Osteoblast (primary cell): ENCODE measurements around the gene BCKDHA. TPM values are rescaled to one million over a fixed set of nuclear protein-coding genes. Genes with fewer than 3 reads are reported as not detected.

ENCODE experiments used
- DNase-seq: peaks from one replicate; pipeline ENCODE4 v3.0.0; 2011; ENCODE audit warnings: low spot score, mixed read lengths; ENCODE audit not compliant: insufficient read length; ENCODE audit errors: missing footprints
- H2AFZ ChIP-seq: 2 replicates; pipeline ENCODE4 v1.6.0; 2011; ENCODE audit warnings: mild to moderate bottlenecking, low read length
- H3K27ac ChIP-seq: 2 replicates; pipeline ENCODE4 v1.5.1; 2011; ENCODE audit warnings: mild to moderate bottlenecking, low read depth, low read length, moderate library complexity
- H3K27me3 ChIP-seq: 2 replicates; pipeline ENCODE4 v1.6.0; 2012; ENCODE audit warnings: mild to moderate bottlenecking, control low read depth, inconsistent platforms, low read length, moderate library complexity; ENCODE audit not compliant: insufficient read depth
- H3K36me3 ChIP-seq: 2 replicates; pipeline ENCODE4 v1.5.1; 2011; ENCODE audit warnings: mild to moderate bottlenecking, low read length, control low read depth, moderate library complexity; ENCODE audit not compliant: insufficient read depth
- H3K4me1 ChIP-seq: 2 replicates; pipeline ENCODE4 v1.5.1; 2011; ENCODE audit warnings: mild to moderate bottlenecking, low read length, control low read depth, moderate library complexity; ENCODE audit not compliant: insufficient read depth
- H3K4me2 ChIP-seq: 2 replicates; pipeline ENCODE4 v1.6.0; 2011; ENCODE audit warnings: mild to moderate bottlenecking, low read length; ENCODE audit not compliant: insufficient read depth
- H3K4me3 ChIP-seq: fragments of 200-600 bp; sonication (generic); 3 replicates; pipeline ENCODE4 v1.5.1; 2012; ENCODE audit warnings: mild to moderate bottlenecking, low read length, inconsistent platforms; ENCODE audit not compliant: insufficient read depth
- H3K79me2 ChIP-seq: 2 replicates; pipeline ENCODE4 v1.6.0; 2012; ENCODE audit warnings: mild to moderate bottlenecking, low read length, control low read depth, inconsistent platforms; ENCODE audit not compliant: insufficient read depth
- H3K9me3 ChIP-seq: 2 replicates; pipeline ENCODE4 v1.5.1; 2011; ENCODE audit warnings: low read depth, low read length, control low read depth
- H4K20me1 ChIP-seq: 2 replicates; pipeline ENCODE4 v1.6.0; 2012; ENCODE audit warnings: mild to moderate bottlenecking, low read length, control low read depth; ENCODE audit not compliant: insufficient read depth
- total RNA-seq: library from RNA; depleted of rRNA; stranded (reverse); fragments of >200 nt; gene quantifications from 2 replicates; pipeline ENCODE4 v1.2.3, GENCODE V29; 2012
- TF ChIP-seq, protein P1 (sequence below): IDR thresholded peaks from 2 replicates; pipeline ENCODE4 v1.5.1; 2011; ENCODE audit warnings: mild to moderate bottlenecking, low read depth, low read length, moderate library complexity; ENCODE audit errors: extremely low read depth

The BCKDHA gene
- total RNA-seq, 1 donor, result 37.3 TPM

DNA sequence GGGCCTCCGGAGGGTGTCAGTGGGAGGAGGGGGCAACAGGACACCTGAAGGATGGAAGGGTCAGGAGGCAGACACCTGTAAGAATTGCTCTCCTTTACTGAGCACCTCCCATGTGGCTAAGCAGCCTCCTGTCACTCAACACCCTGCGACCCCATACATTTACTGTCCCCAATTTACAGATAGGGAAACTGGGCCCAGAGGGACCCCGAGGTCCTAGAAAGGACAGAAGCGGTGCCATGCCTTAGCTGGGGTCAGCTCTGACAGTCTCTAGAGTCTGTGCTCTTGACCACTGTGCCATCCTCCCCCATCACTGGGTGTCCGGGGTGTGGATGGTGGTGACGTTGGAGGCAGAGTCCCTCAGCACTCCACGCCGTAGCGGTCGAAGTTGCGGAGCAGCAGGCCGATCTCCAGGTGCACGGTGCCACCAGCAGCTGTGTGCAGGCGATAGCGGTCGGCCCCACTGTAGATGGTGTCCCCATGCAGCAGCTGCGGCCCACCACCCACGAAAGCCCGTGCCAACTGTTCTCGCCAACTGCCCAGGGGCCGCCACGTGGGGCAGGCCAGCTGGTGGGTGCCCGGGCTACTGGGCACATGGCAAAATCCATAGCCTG, 43.2 kb upstream of the BCKDHA start:
- peak overlapping the region; percentile 61 for H3K4me2 ChIP-seq
- peak; percentile 71 for DNase-seq
- no peaks in the 10 kb centered on the region for H3K27me3 ChIP-seq
- H3K36me3 ChIP-seq, result no peaks in the 10 kb centered on the region
- no peak overlapping the region for H2AFZ ChIP-seq
- H3K4me1 ChIP-seq, result peaks cover 11% of the 10 kb centered on the region
- no peaks in the 10 kb centered on the region for H3K9me3 ChIP-seq
- H3K27ac ChIP-seq, result no peak overlapping the region
- peaks cover 29% of the 10 kb centered on the region for H4K20me1 ChIP-seq
- H3K4me3 ChIP-seq, result peak overlapping the region; percentile 93
- H3K79me2 ChIP-seq, result peaks cover 39% of the 10 kb centered on the region
- TF ChIP-seq, protein P1, sequence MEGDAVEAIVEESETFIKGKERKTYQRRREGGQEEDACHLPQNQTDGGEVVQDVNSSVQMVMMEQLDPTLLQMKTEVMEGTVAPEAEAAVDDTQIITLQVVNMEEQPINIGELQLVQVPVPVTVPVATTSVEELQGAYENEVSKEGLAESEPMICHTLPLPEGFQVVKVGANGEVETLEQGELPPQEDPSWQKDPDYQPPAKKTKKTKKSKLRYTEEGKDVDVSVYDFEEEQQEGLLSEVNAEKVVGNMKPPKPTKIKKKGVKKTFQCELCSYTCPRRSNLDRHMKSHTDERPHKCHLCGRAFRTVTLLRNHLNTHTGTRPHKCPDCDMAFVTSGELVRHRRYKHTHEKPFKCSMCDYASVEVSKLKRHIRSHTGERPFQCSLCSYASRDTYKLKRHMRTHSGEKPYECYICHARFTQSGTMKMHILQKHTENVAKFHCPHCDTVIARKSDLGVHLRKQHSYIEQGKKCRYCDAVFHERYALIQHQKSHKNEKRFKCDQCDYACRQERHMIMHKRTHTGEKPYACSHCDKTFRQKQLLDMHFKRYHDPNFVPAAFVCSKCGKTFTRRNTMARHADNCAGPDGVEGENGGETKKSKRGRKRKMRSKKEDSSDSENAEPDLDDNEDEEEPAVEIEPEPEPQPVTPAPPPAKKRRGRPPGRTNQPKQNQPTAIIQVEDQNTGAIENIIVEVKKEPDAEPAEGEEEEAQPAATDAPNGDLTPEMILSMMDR, result no peak

DNA sequence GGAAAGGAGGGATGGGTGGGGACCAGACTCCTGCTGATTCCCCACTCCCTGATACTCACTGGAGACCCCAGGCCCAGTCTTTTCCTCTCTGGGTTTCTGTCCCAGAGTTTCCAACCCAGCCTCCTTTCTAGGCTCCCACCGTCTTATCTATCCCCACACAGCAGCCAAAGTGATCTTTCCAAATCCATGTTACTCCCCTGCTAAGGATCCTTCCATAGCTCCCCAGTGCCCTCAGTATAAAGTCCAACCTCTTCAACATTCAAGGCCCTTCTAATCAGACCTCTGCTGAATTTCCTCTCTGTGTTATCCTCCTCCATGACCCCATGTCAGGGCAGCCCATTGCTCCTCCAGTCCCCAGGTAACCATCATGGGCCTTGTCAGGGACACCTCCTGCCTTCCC, 42.6 kb upstream of the BCKDHA start:
- Histone ChIP-seq H3K27ac (no peak overlapping the region), H3K9me3 (no peaks in the 10 kb centered on the region), H3K36me3 (no peaks in the 10 kb centered on the region), H3K27me3 (no peaks in the 10 kb centered on the region), H3K4me3 (no peak overlapping the region), H2AFZ (no peak overlapping the region), H3K79me2 (peaks cover 33% of the 10 kb centered on the region), H3K4me1 (peaks cover 7% of the 10 kb centered on the region), H4K20me1 (peaks cover 23% of the 10 kb centered on the region), H3K4me2 (no peak overlapping the region)
- DNase-seq, result no peak
- TF ChIP-seq, protein P1, result no peak

DNA sequence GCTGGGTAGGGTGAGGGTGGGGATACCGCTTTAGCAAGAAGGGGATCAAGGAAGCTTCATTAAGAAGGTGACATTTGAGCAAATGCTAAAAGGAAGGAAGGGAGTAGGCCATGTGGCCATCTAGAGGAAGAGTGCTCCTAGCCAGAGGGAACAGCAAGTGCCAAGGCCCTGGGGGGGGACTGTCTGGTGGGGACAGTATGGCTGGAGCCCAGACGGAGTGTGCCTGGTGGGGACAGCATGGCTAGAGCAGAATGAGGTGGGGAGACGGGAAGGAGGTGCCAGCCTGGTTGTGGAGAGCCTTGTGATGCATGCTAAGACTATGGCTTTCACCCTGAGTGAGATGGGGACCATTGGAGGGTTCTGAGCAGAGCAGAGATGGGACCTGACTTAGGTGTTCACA, 41.8 kb upstream of the BCKDHA start:
- Histone ChIP-seq H3K4me1 (peaks cover 5% of the 10 kb centered on the region), H3K9me3 (no peaks in the 10 kb centered on the region), H3K27ac (no peak overlapping the region), H3K27me3 (no peaks in the 10 kb centered on the region), H4K20me1 (peaks cover 21% of the 10 kb centered on the region), H3K36me3 (no peaks in the 10 kb centered on the region), H2AFZ (no peak overlapping the region), H3K4me3 (no peak overlapping the region), H3K79me2 (peaks cover 27% of the 10 kb centered on the region), H3K4me2 (no peak overlapping the region)
- TF ChIP-seq, protein P1, result no peak
- DNase-seq, result peak; percentile 44

DNA sequence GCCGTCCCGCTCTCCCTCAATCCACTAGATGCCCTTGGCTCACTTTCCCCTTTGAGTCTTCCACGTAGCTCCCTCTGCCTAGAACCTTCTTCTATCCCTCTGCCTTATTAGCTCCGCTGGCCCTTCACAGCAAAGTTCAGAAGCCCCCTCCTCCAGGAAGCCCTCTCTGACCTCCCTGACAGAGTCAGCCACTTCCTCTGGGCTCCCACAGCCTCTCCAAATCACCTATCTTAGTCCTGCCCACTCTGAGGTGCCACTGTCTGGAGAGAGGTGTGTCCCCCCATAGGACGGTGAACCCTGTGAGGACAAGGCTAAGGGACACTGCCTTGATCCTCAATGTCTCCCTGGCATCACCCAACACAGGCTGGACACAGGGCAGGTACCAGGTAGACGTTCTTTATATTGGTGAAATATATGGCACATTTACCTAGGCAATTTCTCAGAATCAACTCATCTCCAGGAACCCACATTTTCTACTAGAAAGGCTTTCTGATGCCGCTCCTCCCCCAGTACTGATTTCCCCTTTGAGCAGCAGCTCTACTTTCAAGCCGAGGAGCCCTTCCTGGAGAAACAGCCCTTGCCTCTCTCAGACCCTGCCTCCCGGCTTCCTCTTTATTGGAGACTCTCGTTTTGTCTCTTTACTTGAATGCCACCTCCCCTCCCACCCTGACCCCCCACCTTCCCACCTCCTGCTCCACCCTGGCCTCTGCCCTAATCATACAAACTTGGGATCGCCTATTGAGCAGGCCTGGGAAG, 40.5 kb upstream of the BCKDHA start:
- H3K4me1 ChIP-seq, result peaks cover 5% of the 10 kb centered on the region
- no peak overlapping the region for H2AFZ ChIP-seq
- H4K20me1 ChIP-seq, result peaks cover 7% of the 10 kb centered on the region
- no peak overlapping the region for H3K27ac ChIP-seq
- H3K9me3 ChIP-seq, result no peaks in the 10 kb centered on the region
- H3K79me2 ChIP-seq, result peaks cover 13% of the 10 kb centered on the region
- no peak overlapping the region for H3K4me2 ChIP-seq
- peak; percentile 74 for DNase-seq
- TF ChIP-seq, protein P1, result no peak
- no peaks in the 10 kb centered on the region for H3K27me3 ChIP-seq
- no peak overlapping the region for H3K4me3 ChIP-seq
- peaks cover 5% of the 10 kb centered on the region for H3K36me3 ChIP-seq
